Gastroesophageal sphincter (tissue), 4 donors: ENCODE results near the gene TMC7. TPM values are rescaled to one million over a fixed set of nuclear protein-coding genes. Genes with fewer than 3 reads are reported as not detected.

Experiments used
- ATAC-seq: fragments of 150-250 bp; one replicate; pipeline ENCODE4 v1.9.1; 2016; ENCODE audit warnings: mild to moderate bottlenecking, moderate library complexity
- H3K27ac ChIP-seq, 4 donors: fragments of 200-600 bp; sonication (generic) in 3 of 4; 1 replicate in 3 of 4; 2 replicates in 1 of 4; pipeline ENCODE4 v1.5.1; 2016 to 2019
- H3K27me3 ChIP-seq: fragments of 200-600 bp; sonication (generic); one replicate; pipeline ENCODE4 v1.5.1; 2019
- H3K36me3 ChIP-seq, 2 donors: fragments of 200-600 bp; sonication (generic); one replicate each; pipeline ENCODE4 v1.5.1; 2019; ENCODE audit warnings: control low read depth in 1 of 2
- H3K4me1 ChIP-seq, 3 donors: fragments of 200-600 bp; sonication (generic); 1 replicate in 2 of 3; 2 replicates in 1 of 3; pipeline ENCODE4 v1.5.1; 2016 to 2019; ENCODE audit warnings: control low read depth in 2 of 3
- H3K4me3 ChIP-seq, 2 donors: fragments of 200-600 bp; sonication (generic); one replicate each; pipeline ENCODE4 v1.5.1; 2019; ENCODE audit warnings: mild to moderate bottlenecking in 1 of 2, moderate library complexity in 1 of 2
- H3K9me3 ChIP-seq, 3 donors: fragments of 200-600 bp; sonication (generic); one replicate each; pipeline ENCODE4 v1.5.1; 2017 to 2019; ENCODE audit warnings: control low read depth in 2 of 3
- EP300 ChIP-seq: sonication (generic); formaldehyde crosslinking; IDR thresholded peaks from one replicate; pipeline ENCODE4 v1.6.1; 2017; ENCODE audit warnings: antibody characterized with exemption, mild to moderate bottlenecking
- POLR2A ChIP-seq, 2 donors: fragments of 450-650 bp; IDR thresholded peaks; one replicate each; pipeline ENCODE4 v1.6.1; 2017; ENCODE audit warnings: antibody characterized with exemption in 2 of 2, mild to moderate bottlenecking in 2 of 2, moderate library complexity in 1 of 2
- POLR2AphosphoS5 ChIP-seq: sonication (generic); formaldehyde crosslinking; IDR thresholded peaks from one replicate; pipeline ENCODE4 v1.6.1; 2017; ENCODE audit warnings: antibody characterized with exemption
- WGBS, 2 donors: methylation state at CpG; one replicate each; pipeline ENCODE4 v1.1.5; 2018; ENCODE audit warnings: low coverage in 1 of 2; 5-methylcytosine and 5-hydroxymethylcytosine counted together
- total RNA-seq, 4 donors: library from RNA; depleted of rRNA; stranded (reverse); fragments of >200 nt; gene quantifications; one replicate each; pipeline ENCODE4 v1.1.0, GENCODE V29; 2016
- TF ChIP-seq, protein P1 (sequence below), 4 experiments: fragments of 200-600 bp in 2 of 4; fragments of 450-650 bp in 2 of 4; sonication (generic) in 1 of 4; IDR thresholded peaks; one replicate each; pipeline ENCODE4 v1.5.1; 2017 to 2019; ENCODE audit warnings: antibody characterized with exemption in 4 of 4, mild to moderate bottlenecking in 2 of 4, moderate library complexity in 2 of 4

Gene TMC7
- total RNA-seq, 4 donors from 2014 or later = 0.40 to 0.85 (median 0.60) TPM

DNA sequence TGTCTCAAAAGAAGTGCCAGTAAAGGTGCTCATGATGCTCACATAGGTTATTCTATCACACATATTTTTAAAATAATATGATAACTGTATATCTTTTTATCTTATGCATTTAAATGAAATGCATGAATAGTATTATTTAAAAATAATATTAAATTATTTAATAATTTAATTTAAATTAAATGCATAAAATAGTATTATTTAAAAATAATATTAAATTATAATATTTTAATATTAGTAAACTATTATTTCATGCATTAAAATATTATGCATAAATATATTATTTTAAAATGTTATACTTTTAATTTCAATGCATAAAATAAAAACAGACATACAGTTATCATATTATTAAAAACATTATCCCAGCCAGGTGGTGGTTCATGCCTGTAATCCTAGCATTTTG is 33.4 kb downstream of the TMC7 start:
- ATAC-seq = no peak
- Histone ChIP-seq H3K4me3 (no peak overlapping the region), H3K9me3 (no peaks in the 10 kb centered on the region), H3K27ac (no peak overlapping the region), H3K4me1 (no peaks in the 10 kb centered on the region), H3K36me3 (no peaks in the 10 kb centered on the region), H3K27me3 (no peaks in the 10 kb centered on the region)
- TF ChIP-seq EP300 (no peak), POLR2AphosphoS5 (no peak), POLR2A (IDR thresholded peaks at IDR 0.05) (no peak)
- TF ChIP-seq, protein P1, sequence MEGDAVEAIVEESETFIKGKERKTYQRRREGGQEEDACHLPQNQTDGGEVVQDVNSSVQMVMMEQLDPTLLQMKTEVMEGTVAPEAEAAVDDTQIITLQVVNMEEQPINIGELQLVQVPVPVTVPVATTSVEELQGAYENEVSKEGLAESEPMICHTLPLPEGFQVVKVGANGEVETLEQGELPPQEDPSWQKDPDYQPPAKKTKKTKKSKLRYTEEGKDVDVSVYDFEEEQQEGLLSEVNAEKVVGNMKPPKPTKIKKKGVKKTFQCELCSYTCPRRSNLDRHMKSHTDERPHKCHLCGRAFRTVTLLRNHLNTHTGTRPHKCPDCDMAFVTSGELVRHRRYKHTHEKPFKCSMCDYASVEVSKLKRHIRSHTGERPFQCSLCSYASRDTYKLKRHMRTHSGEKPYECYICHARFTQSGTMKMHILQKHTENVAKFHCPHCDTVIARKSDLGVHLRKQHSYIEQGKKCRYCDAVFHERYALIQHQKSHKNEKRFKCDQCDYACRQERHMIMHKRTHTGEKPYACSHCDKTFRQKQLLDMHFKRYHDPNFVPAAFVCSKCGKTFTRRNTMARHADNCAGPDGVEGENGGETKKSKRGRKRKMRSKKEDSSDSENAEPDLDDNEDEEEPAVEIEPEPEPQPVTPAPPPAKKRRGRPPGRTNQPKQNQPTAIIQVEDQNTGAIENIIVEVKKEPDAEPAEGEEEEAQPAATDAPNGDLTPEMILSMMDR (IDR thresholded peaks at IDR 0.05) = no peak

DNA sequence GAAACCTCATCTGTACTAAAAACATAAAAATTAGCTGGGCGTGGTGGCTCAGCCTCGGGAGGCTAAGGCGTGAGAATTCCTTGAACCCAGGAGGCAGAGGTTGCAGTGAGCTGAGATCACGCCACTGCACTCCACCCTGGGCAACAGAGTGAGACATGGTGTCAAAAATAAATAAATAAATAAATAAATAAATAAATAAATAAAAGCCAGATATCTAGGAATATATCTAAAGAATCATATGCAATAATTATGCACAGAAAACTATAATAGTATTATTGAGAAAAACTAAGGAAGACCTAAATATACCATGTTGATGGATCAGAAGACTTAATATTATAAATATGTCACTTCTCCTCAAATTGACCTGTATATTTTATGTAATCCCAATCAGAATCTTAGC is 37.0 kb downstream of the TMC7 start:
- H3K36me3 ChIP-seq = no peaks in the 10 kb centered on the region
- H3K27me3 ChIP-seq = no peaks in the 10 kb centered on the region
- 91 to 93% methylated on average over 4 of the region's 4 CpGs for whole genome bisulfite sequencing, 2 donors
- H3K4me3 ChIP-seq = no peak overlapping the region
- H3K9me3 ChIP-seq = no peaks in the 10 kb centered on the region
- H3K4me1 ChIP-seq = no peaks in the 10 kb centered on the region
- no peak for ATAC-seq
- TF ChIP-seq, protein P1 (IDR thresholded peaks at IDR 0.05) = no peak
- no peak overlapping the region for H3K27ac ChIP-seq

DNA sequence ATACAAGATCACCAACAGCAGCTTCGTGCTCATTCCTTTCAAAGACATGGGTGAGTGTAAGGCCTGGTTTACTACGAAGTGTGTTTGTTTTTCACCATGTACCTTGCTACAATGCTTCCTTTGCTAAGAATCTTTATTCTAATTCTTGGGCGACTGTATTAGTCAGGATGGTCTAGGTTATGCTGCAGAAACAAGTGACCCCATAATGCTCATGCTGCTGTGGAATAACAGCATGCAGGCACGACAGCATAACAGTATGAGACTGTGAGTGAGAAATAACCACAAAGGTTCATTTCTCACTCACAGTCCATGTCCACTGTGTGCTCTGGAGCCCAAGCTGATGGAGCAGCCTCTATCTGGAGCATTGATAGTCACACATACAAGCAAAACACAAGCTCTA is 38.0 kb downstream of the TMC7 start:
- Histone ChIP-seq H3K36me3 (no peaks in the 10 kb centered on the region), H3K27ac (no peak overlapping the region), H3K27me3 (no peaks in the 10 kb centered on the region), H3K9me3 (no peaks in the 10 kb centered on the region), H3K4me1 (no peaks in the 10 kb centered on the region), H3K4me3 (no peak overlapping the region)
- TF ChIP-seq POLR2A (IDR thresholded peaks at IDR 0.05) = no peak
- TF ChIP-seq EP300 = no peak
- TF ChIP-seq POLR2AphosphoS5 = no peak
- TF ChIP-seq, protein P1 (IDR thresholded peaks at IDR 0.05) = no peak
- WGBS, 2 donors = 33 to 66% methylated on average over 1 to 3 of the region's 4 CpGs
- ATAC-seq = no peak

DNA sequence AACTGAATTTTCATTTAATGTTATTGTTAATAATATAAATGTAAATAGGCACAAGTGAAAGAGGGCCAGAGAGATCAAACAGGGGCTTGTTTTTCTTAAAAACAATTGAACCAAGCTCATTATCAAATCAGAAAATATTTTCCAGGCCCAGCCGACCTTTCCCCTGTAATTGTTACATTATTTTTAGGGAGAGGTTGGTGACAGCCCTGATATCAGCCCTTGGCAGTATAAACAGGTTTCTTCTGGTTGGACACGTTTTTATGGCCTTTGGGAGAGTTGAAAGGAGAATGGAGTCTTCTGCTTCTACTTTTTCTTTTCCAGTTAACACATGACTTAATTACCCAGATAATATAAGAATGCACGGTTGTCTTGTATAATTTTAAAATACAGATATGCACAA is 43.7 kb downstream of the TMC7 start:
- Histone ChIP-seq H3K36me3 (no peaks in the 10 kb centered on the region), H3K9me3 (no peaks in the 10 kb centered on the region), H3K27me3 (no peaks in the 10 kb centered on the region), H3K4me3 (no peak overlapping the region), H3K4me1 (no peaks in the 10 kb centered on the region), H3K27ac (no peak overlapping the region)
- TF ChIP-seq, protein P1 (IDR thresholded peaks at IDR 0.05) = no peak
- TF ChIP-seq EP300 (no peak), POLR2A (IDR thresholded peaks at IDR 0.05) (no peak), POLR2AphosphoS5 (no peak)
- 39 to 78% methylated on average over 3 of the region's 3 CpGs for WGBS, 2 donors
- no peak for ATAC-seq

DNA sequence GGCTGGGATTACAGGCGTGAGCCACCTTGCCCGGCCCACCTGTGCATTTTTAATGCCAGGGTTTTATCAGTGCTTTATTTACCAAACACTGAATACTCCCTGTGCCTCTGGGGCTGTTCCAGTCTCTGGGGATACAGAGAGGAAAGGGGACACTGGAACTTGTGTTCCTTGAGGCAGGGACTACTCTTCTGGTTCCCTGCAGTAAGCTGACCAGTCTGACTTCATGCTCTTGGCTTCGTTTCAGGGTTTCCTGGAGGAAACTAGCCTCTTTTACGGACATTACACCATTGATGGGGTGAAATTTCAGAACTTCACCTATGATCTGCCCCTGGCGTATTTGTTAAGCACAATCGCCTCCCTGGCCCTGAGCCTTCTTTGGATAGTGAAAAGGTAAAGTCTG is 46.2 kb downstream of the TMC7 start:
- no peaks in the 10 kb centered on the region for H3K36me3 ChIP-seq
- no peaks in the 10 kb centered on the region for H3K4me1 ChIP-seq
- no peak overlapping the region for H3K27ac ChIP-seq
- TF ChIP-seq, protein P1 (IDR thresholded peaks at IDR 0.05) = no peak
- TF ChIP-seq POLR2AphosphoS5 (no peak), POLR2A (IDR thresholded peaks at IDR 0.05) (no peak), EP300 (no peak)
- WGBS, 2 donors = 62 to 88% methylated on average over 3 to 6 of the region's 6 CpGs
- no peaks in the 10 kb centered on the region for H3K27me3 ChIP-seq
- H3K4me3 ChIP-seq = no peak overlapping the region
- ATAC-seq = no peak
- no peaks in the 10 kb centered on the region for H3K9me3 ChIP-seq
